Parathyroid adenoma (tissue), 2 donors: Measurements from ENCODE around the gene POLA2.

Source experiments
- H2AFZ ChIP-seq: fragments of 300-600 bp; sonication (generic); one replicate; pipeline ENCODE4 v1.7.0; 2017; ENCODE audit warnings: antibody characterized with exemption, mild to moderate bottlenecking
- H3K27ac ChIP-seq: fragments of 300-600 bp; sonication (generic); one replicate; pipeline ENCODE4 v1.7.0; 2017
- H3K27me3 ChIP-seq: fragments of 300-600 bp; sonication (generic); one replicate; pipeline ENCODE4 v1.7.0; 2017; ENCODE audit warnings: low read length; ENCODE audit not compliant: control insufficient read depth, insufficient read depth
- H3K36me3 ChIP-seq: fragments of 300-600 bp; sonication (generic); one replicate; pipeline ENCODE4 v1.7.0; 2017; ENCODE audit warnings: low read length; ENCODE audit not compliant: control insufficient read depth, insufficient read depth
- H3K4me1 ChIP-seq: fragments of 300-600 bp; sonication (generic); one replicate; pipeline ENCODE4 v1.7.0; 2017; ENCODE audit warnings: control low read depth
- H3K4me2 ChIP-seq: fragments of 300-600 bp; sonication (generic); one replicate; pipeline ENCODE4 v1.7.0; 2017; ENCODE audit warnings: low read length
- H3K4me3 ChIP-seq: fragments of 300-600 bp; sonication (generic); one replicate; pipeline ENCODE4 v1.7.0; 2017; ENCODE audit warnings: low read depth, low read length
- H3K79me2 ChIP-seq: fragments of 300-600 bp; sonication (generic); one replicate; pipeline ENCODE4 v1.7.0; 2017; ENCODE audit warnings: control low read depth
- H3K9ac ChIP-seq: fragments of 300-600 bp; sonication (generic); one replicate; pipeline ENCODE4 v1.7.0; 2017; ENCODE audit warnings: mild to moderate bottlenecking
- H3K9me3 ChIP-seq: fragments of 300-600 bp; sonication (generic); one replicate; pipeline ENCODE4 v1.7.0; 2017; ENCODE audit warnings: low read length; ENCODE audit not compliant: control insufficient read depth
- CTCF ChIP-seq: fragments of 300-600 bp; sonication (generic); IDR thresholded peaks from one replicate; pipeline ENCODE4 v1.7.0; 2017; ENCODE audit warnings: antibody characterized with exemption, mild to moderate bottlenecking
- donor health status: primary hyperparathyroidism.

The POLA2 gene

GRCh38 chr11:65219930-65220213, 41.9 kb upstream of the POLA2 start:
- Histone ChIP-seq H3K27me3 (no peaks in the 10 kb centered on the region), H3K27ac (peak overlapping the region; percentile 70), H3K36me3 (no peaks in the 10 kb centered on the region), H3K4me3 (no peak overlapping the region), H2AFZ (peak overlapping the region; percentile 61), H3K9ac (no peak overlapping the region), H3K79me2 (no peaks in the 10 kb centered on the region), H3K9me3 (no peaks in the 10 kb centered on the region), H3K4me1 (peaks cover 3% of the 10 kb centered on the region), H3K4me2 (peak overlapping the region; percentile 38)
- no peak for TF ChIP-seq CTCF

GRCh38 chr11:65221026-65221425, 40.7 kb upstream of the POLA2 start:
- H3K4me3 ChIP-seq = no peak overlapping the region
- H3K9me3 ChIP-seq = no peaks in the 10 kb centered on the region
- H3K27me3 ChIP-seq = no peaks in the 10 kb centered on the region
- no peak for TF ChIP-seq CTCF
- no peak overlapping the region for H3K9ac ChIP-seq
- H2AFZ ChIP-seq = no peak overlapping the region
- no peaks in the 10 kb centered on the region for H3K36me3 ChIP-seq
- H3K27ac ChIP-seq = no peak overlapping the region
- H3K4me2 ChIP-seq = no peak overlapping the region
- H3K79me2 ChIP-seq = no peaks in the 10 kb centered on the region
- peaks cover 7% of the 10 kb centered on the region for H3K4me1 ChIP-seq

- TF ChIP-seq CTCF = no peak
- no peak overlapping the region for H3K9ac ChIP-seq
- H3K27ac ChIP-seq = no peak overlapping the region
- H3K79me2 ChIP-seq = no peaks in the 10 kb centered on the region
- H2AFZ ChIP-seq = no peak overlapping the region
- no peak overlapping the region for H3K4me3 ChIP-seq
- no peaks in the 10 kb centered on the region for H3K9me3 ChIP-seq
- H3K4me1 ChIP-seq = peaks cover 7% of the 10 kb centered on the region
- no peaks in the 10 kb centered on the region for H3K36me3 ChIP-seq
- no peaks in the 10 kb centered on the region for H3K27me3 ChIP-seq
- no peak overlapping the region for H3K4me2 ChIP-seq
Measured at GRCh38 chr11:65223011-65223410, 38.8 kb upstream of the POLA2 start.

GRCh38 chr11:65224930-65225278, 36.9 kb upstream of the POLA2 start:
- Histone ChIP-seq H3K36me3 (no peaks in the 10 kb centered on the region), H3K4me2 (peak overlapping the region; percentile 70), H3K9me3 (no peaks in the 10 kb centered on the region), H3K27me3 (no peaks in the 10 kb centered on the region), H3K9ac (no peak overlapping the region), H2AFZ (peak overlapping the region; percentile 91), H3K27ac (peak overlapping the region; percentile 61), H3K4me3 (no peak overlapping the region), H3K79me2 (no peaks in the 10 kb centered on the region), H3K4me1 (peaks cover 7% of the 10 kb centered on the region)
- no peak for TF ChIP-seq CTCF

- H3K4me3 ChIP-seq = peak overlapping the region; percentile 32
Measured at GRCh38 chr11:65225279-65226102, 36.3 kb upstream of the POLA2 start.

More at GRCh38 chr11:65225279-65226102, 36.3 kb upstream of the POLA2 start:
- peak overlapping the region; percentile 70 for H3K4me2 ChIP-seq
- TF ChIP-seq CTCF = peak; percentile 34
- H3K27me3 ChIP-seq = no peaks in the 10 kb centered on the region
- H3K36me3 ChIP-seq = no peaks in the 10 kb centered on the region
- H3K9me3 ChIP-seq = no peaks in the 10 kb centered on the region
- peak overlapping the region; percentile 61 for H3K27ac ChIP-seq
- H2AFZ ChIP-seq = peak overlapping the region; percentile 91
- no peak overlapping the region for H3K9ac ChIP-seq
- peaks cover 7% of the 10 kb centered on the region for H3K4me1 ChIP-seq
- no peaks in the 10 kb centered on the region for H3K79me2 ChIP-seq
